ENCODE measurements around the gene LARGE1.

DNA sequence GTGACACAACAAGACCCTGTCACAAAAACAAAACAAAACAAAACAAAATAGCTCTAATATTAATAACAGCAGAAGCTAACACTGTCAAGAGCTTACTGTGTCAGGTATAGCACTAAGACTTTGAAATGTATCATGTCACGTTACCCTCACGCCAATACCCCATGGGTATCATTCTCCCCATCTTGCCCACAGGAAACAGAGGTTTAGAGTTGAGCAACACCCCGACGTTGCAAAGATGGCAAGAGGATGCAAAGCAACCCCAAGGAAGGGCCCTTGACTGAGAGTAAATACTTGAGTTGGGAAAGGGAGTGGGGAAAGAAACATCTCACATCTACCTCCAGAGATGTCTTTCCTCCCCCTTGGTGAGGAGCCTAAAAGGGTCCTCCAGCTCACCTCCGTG lies 366.8 kb downstream of the LARGE1 start:
- TF ChIP-seq, protein P1, sequence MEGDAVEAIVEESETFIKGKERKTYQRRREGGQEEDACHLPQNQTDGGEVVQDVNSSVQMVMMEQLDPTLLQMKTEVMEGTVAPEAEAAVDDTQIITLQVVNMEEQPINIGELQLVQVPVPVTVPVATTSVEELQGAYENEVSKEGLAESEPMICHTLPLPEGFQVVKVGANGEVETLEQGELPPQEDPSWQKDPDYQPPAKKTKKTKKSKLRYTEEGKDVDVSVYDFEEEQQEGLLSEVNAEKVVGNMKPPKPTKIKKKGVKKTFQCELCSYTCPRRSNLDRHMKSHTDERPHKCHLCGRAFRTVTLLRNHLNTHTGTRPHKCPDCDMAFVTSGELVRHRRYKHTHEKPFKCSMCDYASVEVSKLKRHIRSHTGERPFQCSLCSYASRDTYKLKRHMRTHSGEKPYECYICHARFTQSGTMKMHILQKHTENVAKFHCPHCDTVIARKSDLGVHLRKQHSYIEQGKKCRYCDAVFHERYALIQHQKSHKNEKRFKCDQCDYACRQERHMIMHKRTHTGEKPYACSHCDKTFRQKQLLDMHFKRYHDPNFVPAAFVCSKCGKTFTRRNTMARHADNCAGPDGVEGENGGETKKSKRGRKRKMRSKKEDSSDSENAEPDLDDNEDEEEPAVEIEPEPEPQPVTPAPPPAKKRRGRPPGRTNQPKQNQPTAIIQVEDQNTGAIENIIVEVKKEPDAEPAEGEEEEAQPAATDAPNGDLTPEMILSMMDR (conservative IDR thresholded peaks at IDR 0.05; ENCODE audit: low read depth, low read length) = no peak
- TF ChIP-seq POLR2A (IDR thresholded peaks at IDR 0.05; ENCODE audit: low read depth, low read length) (no peak), SMC3 (IDR thresholded peaks at IDR 0.05; ENCODE audit: low read depth, low read length) (no peak), RAD21 (IDR thresholded peaks at IDR 0.05; ENCODE audit: low read length) (no peak), CEBPB (IDR thresholded peaks at IDR 0.05; ENCODE audit: low read depth, low read length) (no peak), MXI1 (IDR thresholded peaks at IDR 0.05; ENCODE audit: borderline replicate concordance, low read depth, low read length) (no peak), NFE2L2 (IDR thresholded peaks at IDR 0.05; ENCODE audit: low read depth, low read length) (no peak)

Measured in IMR-90 (cell line).